Effector memory CD4-positive, alpha-beta T cell (primary cell): ENCODE data around the gene PBX1.

Experiments used
- DNase-seq, 3 donors: peaks; one replicate each; pipeline ENCODE4 v3.0.0-alpha.2; 2020
- H3K27ac ChIP-seq: 2 replicates; pipeline ENCODE4 v1.7.0; 2013; ENCODE audit warnings: mild to moderate bottlenecking, low read length, moderate library complexity; ENCODE audit not compliant: insufficient read depth, poor library complexity, severe bottlenecking
- H3K27me3 ChIP-seq: replicated peaks from 2 replicates; pipeline ENCODE4 v1.7.0; 2013; ENCODE audit warnings: mild to moderate bottlenecking, low read length; ENCODE audit not compliant: insufficient read depth, control insufficient read depth, poor library complexity, severe bottlenecking
- H3K36me3 ChIP-seq: 2 replicates; pipeline ENCODE4 v1.7.0; 2013; ENCODE audit warnings: mild to moderate bottlenecking, low read length, moderate library complexity; ENCODE audit not compliant: control insufficient read depth, insufficient read depth
- H3K4me1 ChIP-seq: 2 replicates; pipeline ENCODE4 v1.7.0; 2013; ENCODE audit warnings: low read length, mild to moderate bottlenecking; ENCODE audit not compliant: control insufficient read depth, insufficient read depth, poor library complexity, severe bottlenecking
- H3K4me3 ChIP-seq: 2 replicates; pipeline ENCODE4 v1.7.0; 2013; ENCODE audit warnings: low read length, low read depth, mild to moderate bottlenecking; ENCODE audit not compliant: insufficient read depth, poor library complexity, severe bottlenecking
- H3K9me3 ChIP-seq: 2 replicates; pipeline ENCODE4 v1.7.0; 2013; ENCODE audit warnings: mild to moderate bottlenecking, low read length, moderate library complexity; ENCODE audit not compliant: control insufficient read depth

The PBX1 gene

GRCh38 chr1:164858096-164858632 is 299.2 kb downstream of the PBX1 start:
- DNase-seq: no peak
- Histone ChIP-seq H3K27me3 (no peaks in the 10 kb centered on the region), H3K9me3 (no peaks in the 10 kb centered on the region), H3K4me1 (no peaks in the 10 kb centered on the region), H3K27ac (no peak overlapping the region), H3K4me3 (no peak overlapping the region), H3K36me3 (no peaks in the 10 kb centered on the region)

- Histone ChIP-seq H3K36me3 (no peaks in the 10 kb centered on the region), H3K27ac (no peak overlapping the region), H3K9me3 (no peaks in the 10 kb centered on the region), H3K27me3 (no peaks in the 10 kb centered on the region), H3K4me3 (no peak overlapping the region), H3K4me1 (no peaks in the 10 kb centered on the region)
- no peak for DNase-seq
These were observed 302.6 kb downstream of the PBX1 start for GRCh38 chr1:164861632-164862031.

DNA sequence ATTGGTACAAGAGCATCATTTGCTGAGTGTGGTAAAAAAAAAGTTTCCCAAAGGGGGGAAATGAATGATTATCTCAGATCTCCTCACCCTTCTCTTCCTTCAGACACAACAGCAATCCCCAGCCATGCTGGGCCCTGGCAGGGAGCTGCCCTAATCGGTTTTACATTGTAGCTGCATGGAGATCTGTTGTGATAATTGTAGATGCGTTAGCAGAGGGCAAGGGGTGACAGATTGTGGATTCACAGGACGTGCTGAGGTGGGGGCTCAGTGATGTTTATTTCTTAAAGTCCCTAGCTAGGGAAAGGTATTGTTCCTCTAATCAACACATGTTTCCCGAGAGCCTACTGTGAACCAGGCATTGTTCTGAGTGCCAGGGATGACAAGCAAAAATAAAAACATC is 304.1 kb downstream of the PBX1 start:
- H3K4me3 ChIP-seq: no peak overlapping the region
- no peaks in the 10 kb centered on the region for H3K27me3 ChIP-seq
- no peaks in the 10 kb centered on the region for H3K36me3 ChIP-seq
- DNase-seq: no peak
- no peak overlapping the region for H3K27ac ChIP-seq
- H3K9me3 ChIP-seq: no peaks in the 10 kb centered on the region
- H3K4me1 ChIP-seq: no peaks in the 10 kb centered on the region

GRCh38 chr1:164864161-164864560 is 305.2 kb downstream of the PBX1 start:
- Histone ChIP-seq H3K4me1 (no peaks in the 10 kb centered on the region), H3K4me3 (no peak overlapping the region), H3K9me3 (no peaks in the 10 kb centered on the region), H3K36me3 (no peaks in the 10 kb centered on the region), H3K27ac (no peak overlapping the region), H3K27me3 (no peaks in the 10 kb centered on the region)
- DNase-seq: no peak

DNA sequence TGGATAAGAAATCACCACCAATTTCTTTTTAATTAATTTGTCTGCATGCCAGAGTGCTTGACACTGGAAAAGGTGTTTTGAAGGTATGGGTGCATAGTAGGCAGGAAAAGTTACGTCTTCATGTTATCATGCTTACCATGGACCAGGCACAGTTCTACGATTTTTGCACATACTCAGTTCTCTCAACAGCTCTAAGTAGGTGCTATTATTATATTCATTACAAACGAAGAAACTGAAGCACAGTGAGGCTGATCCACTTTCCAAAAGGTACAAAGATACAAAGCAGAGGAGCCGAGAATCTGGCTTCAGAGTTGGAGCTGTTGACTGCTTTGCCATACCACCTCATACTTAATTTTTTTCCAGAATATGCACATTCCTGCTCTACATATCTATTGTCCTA is 306.4 kb downstream of the PBX1 start:
- Histone ChIP-seq H3K9me3 (no peaks in the 10 kb centered on the region), H3K36me3 (no peaks in the 10 kb centered on the region), H3K4me1 (no peaks in the 10 kb centered on the region), H3K27me3 (no peaks in the 10 kb centered on the region), H3K4me3 (no peak overlapping the region), H3K27ac (no peak overlapping the region)
- no peak for DNase-seq

- Histone ChIP-seq H3K4me1 (no peaks in the 10 kb centered on the region), H3K9me3 (no peaks in the 10 kb centered on the region), H3K27me3 (no peaks in the 10 kb centered on the region), H3K36me3 (no peaks in the 10 kb centered on the region), H3K4me3 (no peak overlapping the region), H3K27ac (no peak overlapping the region)
- no peak for DNase-seq
These were observed 308.6 kb downstream of the PBX1 start for GRCh38 chr1:164867590-164867989.

DNA sequence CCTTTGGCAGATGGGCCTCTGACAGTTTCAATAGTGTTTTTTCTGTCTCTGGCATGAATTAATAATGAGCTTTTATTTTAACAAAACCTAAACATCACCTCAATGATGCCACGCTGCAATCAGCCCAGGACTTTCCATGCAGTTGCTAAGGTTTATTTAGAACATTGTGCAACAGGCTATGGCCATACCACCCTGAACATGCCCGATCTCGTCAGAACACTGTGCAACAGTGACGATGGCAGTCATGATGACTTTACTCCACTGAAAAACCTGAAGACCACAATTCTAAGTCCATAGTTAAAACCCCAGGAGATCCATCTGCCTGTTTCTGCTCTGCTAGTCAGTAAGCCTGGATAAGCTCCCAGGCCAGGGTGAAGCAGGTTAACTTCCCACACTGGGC is 310.0 kb downstream of the PBX1 start:
- Histone ChIP-seq H3K36me3 (no peaks in the 10 kb centered on the region), H3K4me3 (no peak overlapping the region), H3K27ac (no peak overlapping the region), H3K4me1 (no peaks in the 10 kb centered on the region), H3K27me3 (no peaks in the 10 kb centered on the region), H3K9me3 (no peaks in the 10 kb centered on the region)
- no peak for DNase-seq

DNA sequence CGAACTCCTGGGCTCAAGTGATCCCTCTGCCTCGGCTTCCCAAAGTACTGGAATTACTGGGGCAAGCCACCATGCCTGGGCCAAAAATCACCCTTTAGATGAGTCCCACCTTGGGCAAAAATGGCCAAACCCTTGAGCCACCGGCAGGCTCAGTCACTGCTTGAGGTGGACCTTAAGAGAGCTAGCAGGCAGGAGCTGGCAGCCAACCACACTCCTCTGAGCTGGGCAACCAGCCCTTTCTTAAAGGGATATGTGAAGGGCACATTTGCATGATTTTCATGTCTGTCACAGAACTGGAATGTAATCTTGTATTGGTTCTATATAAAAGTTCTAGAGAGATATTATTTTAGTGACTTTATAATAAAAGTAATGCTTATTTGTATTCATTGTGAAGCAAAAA is 316.5 kb downstream of the PBX1 start:
- no peak for DNase-seq
- H3K4me1 ChIP-seq: no peaks in the 10 kb centered on the region
- no peaks in the 10 kb centered on the region for H3K36me3 ChIP-seq
- no peak overlapping the region for H3K4me3 ChIP-seq
- no peaks in the 10 kb centered on the region for H3K27me3 ChIP-seq
- no peaks in the 10 kb centered on the region for H3K9me3 ChIP-seq
- H3K27ac ChIP-seq: no peak overlapping the region

GRCh38 chr1:164876398-164877116 is 317.6 kb downstream of the PBX1 start:
- no peak for DNase-seq
- Histone ChIP-seq H3K4me1 (no peaks in the 10 kb centered on the region), H3K27me3 (no peaks in the 10 kb centered on the region), H3K27ac (no peak overlapping the region), H3K4me3 (no peak overlapping the region), H3K36me3 (no peaks in the 10 kb centered on the region), H3K9me3 (no peaks in the 10 kb centered on the region)

GRCh38 chr1:164880199-164880598 is 321.2 kb downstream of the PBX1 start:
- no peak for DNase-seq
- H3K27ac ChIP-seq: no peak overlapping the region
- H3K36me3 ChIP-seq: no peaks in the 10 kb centered on the region
- no peak overlapping the region for H3K4me3 ChIP-seq
- H3K9me3 ChIP-seq: no peaks in the 10 kb centered on the region
- no peaks in the 10 kb centered on the region for H3K27me3 ChIP-seq
- H3K4me1 ChIP-seq: no peaks in the 10 kb centered on the region
